Measurements from ENCODE around the gene ADCY5. TPM values are rescaled to one million over a fixed set of nuclear protein-coding genes. Genes with fewer than 3 reads are reported as not detected.

The ADCY5 gene
- total RNA-seq, 2 donors from 2014 or later: 5.6 to 7.8 TPM

GRCh38 chr3:123325766-123326256 lies 123.1 kb downstream of the ADCY5 start:
- no peak for TF ChIP-seq CTCF (IDR thresholded peaks at IDR 0.05)
- Histone ChIP-seq H3K36me3 (no peaks in the 10 kb centered on the region), H3K9ac (ENCODE audit: low read depth in 2 of 2, low read length in 2 of 2) (no peak overlapping the region), H3K27ac (no peak overlapping the region), H3K4me1 (no peaks in the 10 kb centered on the region), H3K9me3 (no peaks in the 10 kb centered on the region), H3K4me3 (no peak overlapping the region), H3K27me3 (no peaks in the 10 kb centered on the region)
- no peak for DNase-seq
- intact Hi-C loops (cut with DNase I): loop anchor here (5.0 kb wide), 1 partner anchor 231 kb away; no protein-coding TSS in a partner anchor

- H3K9me3 ChIP-seq: no peaks in the 10 kb centered on the region
- TF ChIP-seq CTCF (IDR thresholded peaks at IDR 0.05): no peak
- H3K4me1 ChIP-seq: no peaks in the 10 kb centered on the region
- no peaks in the 10 kb centered on the region for H3K27me3 ChIP-seq
- H3K36me3 ChIP-seq: no peaks in the 10 kb centered on the region
- no peak for DNase-seq
- H3K4me3 ChIP-seq: no peak overlapping the region
- no peak overlapping the region for H3K27ac ChIP-seq
- intact Hi-C loops (cut with DNase I): loop anchor here (5.0 kb wide), 1 partner anchor 232 kb away; no protein-coding TSS in a partner anchor
- H3K9ac ChIP-seq (ENCODE audit: low read depth in 2 of 2, low read length in 2 of 2): no peak overlapping the region
Observed at GRCh38 chr3:123324880-123325765, 123.8 kb downstream of the ADCY5 start.

- Histone ChIP-seq H3K9me3 (no peaks in the 10 kb centered on the region), H3K27me3 (no peaks in the 10 kb centered on the region), H3K27ac (no peak overlapping the region), H3K36me3 (no peaks in the 10 kb centered on the region), H3K9ac (ENCODE audit: low read depth in 2 of 2, low read length in 2 of 2) (no peak overlapping the region), H3K4me3 (no peak overlapping the region), H3K4me1 (no peaks in the 10 kb centered on the region)
- no peak for DNase-seq
- no peak for TF ChIP-seq CTCF (IDR thresholded peaks at IDR 0.05)
- intact Hi-C loops (cut with DNase I): no loop called here
Observed at GRCh38 chr3:123323781-123324180, 125.1 kb downstream of the ADCY5 start.

- Histone ChIP-seq H3K4me1 (no peaks in the 10 kb centered on the region), H3K4me3 (no peak overlapping the region), H3K27me3 (no peaks in the 10 kb centered on the region), H3K9ac (ENCODE audit: low read depth in 2 of 2, low read length in 2 of 2) (no peak overlapping the region), H3K9me3 (no peaks in the 10 kb centered on the region), H3K27ac (no peak overlapping the region), H3K36me3 (no peaks in the 10 kb centered on the region)
- no peak for TF ChIP-seq CTCF (IDR thresholded peaks at IDR 0.05)
- intact Hi-C loops (cut with DNase I): no loop called here
- DNase-seq: no peak
Observed at GRCh38 chr3:123322866-123323265, 126.0 kb downstream of the ADCY5 start.

GRCh38 chr3:123321806-123322205 lies 127.1 kb downstream of the ADCY5 start:
- H3K9ac ChIP-seq (ENCODE audit: low read depth in 2 of 2, low read length in 2 of 2): no peak overlapping the region
- DNase-seq: no peak
- no peak overlapping the region for H3K27ac ChIP-seq
- H3K4me3 ChIP-seq: no peak overlapping the region
- H3K4me1 ChIP-seq: no peaks in the 10 kb centered on the region
- intact Hi-C loops (cut with DNase I): no loop called here
- no peaks in the 10 kb centered on the region for H3K36me3 ChIP-seq
- H3K9me3 ChIP-seq: no peaks in the 10 kb centered on the region
- no peaks in the 10 kb centered on the region for H3K27me3 ChIP-seq
- no peak for TF ChIP-seq CTCF (IDR thresholded peaks at IDR 0.05)
